Endothelial cell of umbilical vein (primary cell): Measurements from ENCODE around the gene DSCAML1. TPM values are rescaled to one million over a fixed set of nuclear protein-coding genes. Genes with fewer than 3 reads are reported as not detected.

Experiments
- BruUV-seq: library from RNA; stranded (reverse); fragments of 400-500 nt; replicated peaks from 2 replicates; lab custom pipeline; 2021; lab: Mats Ljungman, UMichigan
- CTCF ChIA-PET: fragments of 300-600, 350-600 bp; sonication (Branson Sonifier 250); formaldehyde crosslinking; loops from one replicate; lab custom pipeline; 2021; ENCODE audit warnings: antibody characterized with exemption, inconsistent platforms; lab: Charles Lee
- POLR2A ChIA-PET: fragments of 300-600, 350-600 bp; sonication (Branson Sonifier 250); formaldehyde crosslinking; loops from one replicate; lab custom pipeline; 2021; ENCODE audit warnings: antibody characterized with exemption, inconsistent platforms; lab: Charles Lee
- DNase-seq: peaks from one replicate; pipeline ENCODE4 v3.0.0-alpha.2; 2011; ENCODE audit warnings: low read depth, low spot score
- FAIRE-seq: peaks from 2 replicates; lab custom pipeline; 2011; peaks lifted over from hg19 to GRCh38; lab: Jason Lieb, UNC
- H2AFZ ChIP-seq: 2 replicates; pipeline ENCODE4 v1.6.0; 2012; ENCODE audit warnings: low read depth, low read length, control low read depth, inconsistent platforms
- H3K27ac ChIP-seq: 2 replicates; pipeline ENCODE4 v1.5.1; 2011; ENCODE audit warnings: low read depth, mild to moderate bottlenecking, control low read depth, low read length, moderate library complexity; ENCODE audit not compliant: insufficient read depth
- H3K27me3 ChIP-seq, 2 experiments: 2 replicates each; pipeline versions ENCODE4 v1.6.0 to v1.6.1; 2011; ENCODE audit warnings: low read length in 2 of 2, mixed read lengths in 1 of 2; ENCODE audit not compliant: control insufficient read depth in 2 of 2, insufficient read depth in 2 of 2
- H3K36me3 ChIP-seq, 2 experiments: 2 replicates in 1 of 2; 3 replicates in 1 of 2; pipeline ENCODE4 v1.5.1; 2011; ENCODE audit warnings: low read length in 2 of 2, mild to moderate bottlenecking in 1 of 2, moderate library complexity in 1 of 2; ENCODE audit not compliant: control insufficient read depth in 2 of 2, insufficient read depth in 2 of 2; ENCODE audit errors: extremely low read depth in 1 of 2
- H3K4me1 ChIP-seq: 3 replicates; pipeline ENCODE4 v1.5.1; 2011; ENCODE audit warnings: mild to moderate bottlenecking, low read length; ENCODE audit not compliant: control insufficient read depth, insufficient read depth; ENCODE audit errors: extremely low read depth
- H3K4me2 ChIP-seq: 2 replicates; pipeline ENCODE4 v1.6.1; 2011; ENCODE audit warnings: low read length, control low read depth, mixed read lengths; ENCODE audit not compliant: insufficient read depth
- H3K4me3 ChIP-seq, 3 experiments: fragments of 200-600 bp in 1 of 3; sonication (generic), shearing (Covaris generic) in 1 of 3; replicated peaks in 1 of 3; 2 replicates each; pipeline ENCODE4 v1.5.1; 2011 to 2016; ENCODE audit warnings: control low read depth in 3 of 3, low read length in 3 of 3, mild to moderate bottlenecking in 2 of 3, inconsistent platforms in 1 of 3, low read depth in 1 of 3, moderate library complexity in 1 of 3; ENCODE audit not compliant: insufficient read depth in 1 of 3
- H3K79me2 ChIP-seq: 2 replicates; pipeline ENCODE4 v1.6.0; 2012; ENCODE audit warnings: low read length, inconsistent platforms; ENCODE audit not compliant: control insufficient read depth, insufficient read depth
- H3K9ac ChIP-seq: replicated peaks from 2 replicates; pipeline ENCODE3; 2011; ENCODE audit warnings: low read length, control low read depth; ENCODE audit not compliant: insufficient read depth; ENCODE audit errors: extremely low read depth
- H3K9me1 ChIP-seq: replicated peaks from 3 replicates; pipeline ENCODE4 v1.6.0; 2011; ENCODE audit warnings: mild to moderate bottlenecking, low read length; ENCODE audit not compliant: control insufficient read depth, insufficient read depth; ENCODE audit errors: extremely low read depth
- H3K9me3 ChIP-seq: replicated peaks from 2 replicates; pipeline ENCODE4 v1.5.1; 2012; ENCODE audit warnings: low read length, inconsistent platforms; ENCODE audit not compliant: control insufficient read depth, insufficient read depth
- H4K20me1 ChIP-seq: replicated peaks from 2 replicates; pipeline ENCODE3; 2011; ENCODE audit warnings: mild to moderate bottlenecking, low read length; ENCODE audit not compliant: control insufficient read depth, insufficient read depth; ENCODE audit errors: extremely low read depth
- EZH2 ChIP-seq: IDR thresholded peaks from 2 replicates; pipeline ENCODE4 v1.6.1; 2012; ENCODE audit warnings: borderline replicate concordance, low read depth, mild to moderate bottlenecking, moderate library complexity, low read length, inconsistent platforms; ENCODE audit not compliant: severe bottlenecking
- FOS ChIP-seq: IDR thresholded peaks from 2 replicates; pipeline ENCODE4 v1.6.1; 2011; ENCODE audit warnings: mild to moderate bottlenecking, low read length, moderate library complexity, borderline replicate concordance; ENCODE audit not compliant: insufficient read depth
- GATA2 ChIP-seq: IDR thresholded peaks from 2 replicates; pipeline ENCODE4 v1.7.0; 2011; ENCODE audit warnings: low read depth, mild to moderate bottlenecking, moderate library complexity, mixed read lengths, low read length; ENCODE audit not compliant: insufficient read length, insufficient read depth
- POLR2AphosphoS5 ChIP-seq: IDR thresholded peaks from 2 replicates; pipeline ENCODE4 v1.6.1; 2012; ENCODE audit warnings: low read depth, mild to moderate bottlenecking, control low read depth, low read length, moderate library complexity; ENCODE audit not compliant: insufficient read depth
- dilution Hi-C: fragments of 300-500 bp; cut with MboI; formaldehyde crosslinking; loops from one replicate; pipeline ENCODE4 v1.15.0; 2019; ENCODE audit warnings: low sequenced_read_pairs; ENCODE audit not compliant: extremely low pct_ligation_motif_present
- intact Hi-C: fragments of 100-400 bp; cut with micrococcal nuclease; formaldehyde crosslinking; loops from one replicate; pipeline ENCODE4 v1.10.0; 2022
- polyA plus RNA-seq, 4 experiments: library from polyadenylated mRNA; depleted of rRNA in 3 of 4; stranded (reverse) in 3 of 4; unstranded in 1 of 4; fragments of >200 nt; gene quantifications; 2 replicates each; pipeline versions ENCODE4 v1.2.1 to v1.2.3, GENCODE V29; 2011 to 2012; ENCODE audit warnings: missing spikeins in 1 of 4
- total RNA-seq: library from RNA; stranded (reverse); gene quantifications from 2 replicates; pipeline ENCODE4 v1.2.3, GENCODE V29; 2021
- TF ChIP-seq, protein P1 (sequence below), 2 donors: IDR thresholded peaks; 1 replicate in 1 of 2; 2 replicates in 1 of 2; pipeline ENCODE4 v1.5.1; 2011; ENCODE audit warnings: low read length in 2 of 2, mild to moderate bottlenecking in 2 of 2, moderate library complexity in 2 of 2, control low read depth in 1 of 2, inconsistent platforms in 1 of 2, low read depth in 1 of 2; ENCODE audit not compliant: insufficient read depth in 1 of 2; ENCODE audit errors: extremely low read depth in 1 of 2
- TF ChIP-seq, protein P2 (sequence below): IDR thresholded peaks from 2 replicates; pipeline ENCODE4 v1.6.1; 2011; ENCODE audit not compliant: insufficient read depth, insufficient read length

The DSCAML1 gene
- total and polyA plus RNA-seq, 2 donors (not counting 3 experiments of a cell fraction or from before 2014, with no cell fraction given) = not detected

DNA sequence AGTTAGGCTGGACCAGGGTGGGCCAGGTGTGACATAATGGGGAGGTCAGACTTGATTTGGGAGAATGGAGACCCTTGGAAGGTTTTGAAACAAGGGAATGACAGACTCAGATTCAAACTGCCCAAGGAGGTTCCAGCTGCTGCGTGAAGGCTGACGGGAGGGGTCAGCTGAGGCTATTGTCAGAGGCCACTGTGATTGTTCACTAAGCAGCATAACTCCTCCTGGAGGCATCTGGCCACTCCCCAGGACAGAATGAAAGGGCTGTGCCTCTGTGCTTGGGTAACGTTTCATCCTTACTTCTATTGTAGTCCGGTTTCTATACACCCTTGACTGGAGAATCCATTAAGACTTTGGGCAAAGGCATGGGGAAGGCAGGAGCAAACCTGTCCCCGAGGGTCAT is 126.6 kb downstream of the DSCAML1 start:
- no peak for FAIRE-seq
- CTCF ChIA-PET = interaction anchor here (1.0 to 1.1 kb wide), 2 partner anchors 49 to 244 kb away, joined by 3 read pairs; no protein-coding TSS in a partner anchor

More for the DNA sequence above, 126.6 kb downstream of the DSCAML1 start:
- no peaks in the 10 kb centered on the region for H3K9me3 ChIP-seq
- H3K4me3 ChIP-seq = no peak overlapping the region
- TF ChIP-seq GATA2 (no peak), EZH2 (no peak), POLR2AphosphoS5 (no peak), FOS (no peak)
- TF ChIP-seq, protein P1, sequence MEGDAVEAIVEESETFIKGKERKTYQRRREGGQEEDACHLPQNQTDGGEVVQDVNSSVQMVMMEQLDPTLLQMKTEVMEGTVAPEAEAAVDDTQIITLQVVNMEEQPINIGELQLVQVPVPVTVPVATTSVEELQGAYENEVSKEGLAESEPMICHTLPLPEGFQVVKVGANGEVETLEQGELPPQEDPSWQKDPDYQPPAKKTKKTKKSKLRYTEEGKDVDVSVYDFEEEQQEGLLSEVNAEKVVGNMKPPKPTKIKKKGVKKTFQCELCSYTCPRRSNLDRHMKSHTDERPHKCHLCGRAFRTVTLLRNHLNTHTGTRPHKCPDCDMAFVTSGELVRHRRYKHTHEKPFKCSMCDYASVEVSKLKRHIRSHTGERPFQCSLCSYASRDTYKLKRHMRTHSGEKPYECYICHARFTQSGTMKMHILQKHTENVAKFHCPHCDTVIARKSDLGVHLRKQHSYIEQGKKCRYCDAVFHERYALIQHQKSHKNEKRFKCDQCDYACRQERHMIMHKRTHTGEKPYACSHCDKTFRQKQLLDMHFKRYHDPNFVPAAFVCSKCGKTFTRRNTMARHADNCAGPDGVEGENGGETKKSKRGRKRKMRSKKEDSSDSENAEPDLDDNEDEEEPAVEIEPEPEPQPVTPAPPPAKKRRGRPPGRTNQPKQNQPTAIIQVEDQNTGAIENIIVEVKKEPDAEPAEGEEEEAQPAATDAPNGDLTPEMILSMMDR (IDR thresholded peaks at IDR 0.05; ENCODE audit: extremely low read depth in 1 of 2, insufficient read depth in 1 of 2, low read depth in 1 of 2, low read length in 2 of 2) = no peak
- TF ChIP-seq, protein P2, sequence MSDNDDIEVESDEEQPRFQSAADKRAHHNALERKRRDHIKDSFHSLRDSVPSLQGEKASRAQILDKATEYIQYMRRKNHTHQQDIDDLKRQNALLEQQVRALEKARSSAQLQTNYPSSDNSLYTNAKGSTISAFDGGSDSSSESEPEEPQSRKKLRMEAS = no peak
- H3K27me3 ChIP-seq = no peaks in the 10 kb centered on the region
- H3K9ac ChIP-seq = no peak overlapping the region
- H3K4me1 ChIP-seq = no peaks in the 10 kb centered on the region
- H4K20me1 ChIP-seq = no peaks in the 10 kb centered on the region
- DNase-seq = no peak
- no peaks in the 10 kb centered on the region for H3K9me1 ChIP-seq
- POLR2A ChIA-PET = no interaction called here
- intact Hi-C loops (no loop called here), dilution Hi-C loops (no loop called here)
- no TSS peak for BruUV-seq
- H3K36me3 ChIP-seq = no peaks in the 10 kb centered on the region
- H3K4me2 ChIP-seq = no peak overlapping the region
- no peaks in the 10 kb centered on the region for H3K79me2 ChIP-seq
- no peak overlapping the region for H2AFZ ChIP-seq
- H3K27ac ChIP-seq = no peak overlapping the region
